A549 (cell line): ENCODE measurements around the gene TIE1.

Experiments used
- EP300 ChIP-seq, 2 experiments: fragments of >200 bp; sonication (Bioruptor Twin); formaldehyde crosslinking; IDR thresholded peaks; 2 replicates in 1 of 2; 3 replicates in 1 of 2; pipeline ENCODE4 v1.6.1; 2016 to 2017
- FOSL2 ChIP-seq, 2 experiments: fragments of 450-650 bp in 1 of 2; fragments of >200 bp in 1 of 2; sonication (Bioruptor Twin) in 1 of 2; formaldehyde crosslinking; IDR thresholded peaks; 2 replicates each; pipeline versions ENCODE4 v1.5.0 to v1.6.1; 2016 to 2020; ENCODE audit warnings: mild to moderate bottlenecking in 1 of 2, moderate library complexity in 1 of 2
- NPAS2 ChIP-seq: fragments of 250-450 bp; sonication (Bioruptor Pico); IDR thresholded peaks from 2 replicates; pipeline ENCODE4 v1.8.0; 2022; ENCODE audit warnings: mild to moderate bottlenecking, moderate library complexity, borderline replicate concordance
- PHF8 ChIP-seq: fragments of 200-600 bp; sonication (generic); IDR thresholded peaks from 2 replicates; pipeline ENCODE4 v1.6.1; 2016; ENCODE audit warnings: low read depth, mild to moderate bottlenecking, antibody characterized with exemption, moderate library complexity, borderline replicate concordance
- TP53 ChIP-seq: fragments of 250-450 bp; sonication (Bioruptor Pico); IDR thresholded peaks from 2 replicates; pipeline ENCODE4 v1.5.0; 2021; ENCODE audit warnings: mild to moderate bottlenecking, moderate library complexity
- TF ChIP-seq, protein P1 (sequence below): fragments of >200 bp; sonication (Bioruptor Twin); formaldehyde crosslinking; IDR thresholded peaks from 3 replicates; pipeline ENCODE4 v1.5.1; 2016

DNA sequence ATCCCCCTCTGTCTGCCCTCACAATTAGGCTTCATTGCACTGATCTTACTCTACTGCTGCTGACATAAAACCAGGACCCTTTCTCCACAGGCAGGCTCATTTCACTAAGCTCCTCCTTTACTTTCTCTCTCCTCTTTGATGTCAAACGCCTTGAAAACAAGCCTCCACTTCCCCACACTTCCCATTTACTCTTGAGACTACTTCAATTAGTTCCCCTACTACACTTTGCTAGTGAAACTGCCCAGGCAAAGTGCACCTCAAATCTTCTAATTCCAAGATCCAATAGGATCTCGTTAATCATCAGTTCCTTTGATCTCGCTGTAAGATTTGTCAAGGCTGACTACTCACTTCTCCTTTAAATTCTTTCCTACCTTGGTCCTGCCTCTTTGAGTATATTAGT lies 52.1 kb downstream of the TIE1 start:
- TF ChIP-seq, protein P1, sequence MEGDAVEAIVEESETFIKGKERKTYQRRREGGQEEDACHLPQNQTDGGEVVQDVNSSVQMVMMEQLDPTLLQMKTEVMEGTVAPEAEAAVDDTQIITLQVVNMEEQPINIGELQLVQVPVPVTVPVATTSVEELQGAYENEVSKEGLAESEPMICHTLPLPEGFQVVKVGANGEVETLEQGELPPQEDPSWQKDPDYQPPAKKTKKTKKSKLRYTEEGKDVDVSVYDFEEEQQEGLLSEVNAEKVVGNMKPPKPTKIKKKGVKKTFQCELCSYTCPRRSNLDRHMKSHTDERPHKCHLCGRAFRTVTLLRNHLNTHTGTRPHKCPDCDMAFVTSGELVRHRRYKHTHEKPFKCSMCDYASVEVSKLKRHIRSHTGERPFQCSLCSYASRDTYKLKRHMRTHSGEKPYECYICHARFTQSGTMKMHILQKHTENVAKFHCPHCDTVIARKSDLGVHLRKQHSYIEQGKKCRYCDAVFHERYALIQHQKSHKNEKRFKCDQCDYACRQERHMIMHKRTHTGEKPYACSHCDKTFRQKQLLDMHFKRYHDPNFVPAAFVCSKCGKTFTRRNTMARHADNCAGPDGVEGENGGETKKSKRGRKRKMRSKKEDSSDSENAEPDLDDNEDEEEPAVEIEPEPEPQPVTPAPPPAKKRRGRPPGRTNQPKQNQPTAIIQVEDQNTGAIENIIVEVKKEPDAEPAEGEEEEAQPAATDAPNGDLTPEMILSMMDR: no peak
- TF ChIP-seq FOSL2 (IDR thresholded peaks at IDR 0.05) (no peak), FOSL2 (CRISPR knock-in tag; IDR thresholded peaks at IDR 0.05) (no peak), NPAS2 (CRISPR knock-in tag) (no peak), TP53 (CRISPR knock-in tag) (no peak), EP300 (IDR thresholded peaks at IDR 0.05) (no peak), PHF8 (no peak)
